Measurements from ENCODE around the gene PDE6A. TPM values are rescaled to one million over a fixed set of nuclear protein-coding genes. Genes with fewer than 3 reads are reported as not detected.
A peak's percentile ranks its signal among the peaks of the same experiment; 100 is the strongest.
"Not testable (repeated sequence)": the region's sequence is repeated elsewhere in the genome, so short reads cannot be mapped to it uniquely, and the experiment has no call there.

Gene PDE6A
- total RNA-seq, 1 experiment from 2014 or later, result 0.12 TPM

- no peak for DNase-seq (ENCODE audit: low read depth)
Observed at GRCh38 chr5:149865746-149866145, 78.8 kb downstream of the PDE6A start.

- DNase-seq (ENCODE audit: low read depth), result no peak
Observed at GRCh38 chr5:149863830-149864229, 80.8 kb downstream of the PDE6A start.

GRCh38 chr5:149863176-149863575 is 81.4 kb downstream of the PDE6A start:
- no peak for DNase-seq (ENCODE audit: low read depth)

- peak; percentile 42 for DNase-seq (ENCODE audit: low read depth)
Observed at GRCh38 chr5:149860801-149861322, 83.7 kb downstream of the PDE6A start.

GRCh38 chr5:149859746-149860145 is 84.8 kb downstream of the PDE6A start:
- DNase-seq (ENCODE audit: low read depth), result no peak

GRCh38 chr5:149858481-149858880 is 86.1 kb downstream of the PDE6A start:
- not testable (repeated sequence) for DNase-seq (ENCODE audit: low read depth)

GRCh38 chr5:149857499-149857898 is 87.1 kb downstream of the PDE6A start:
- DNase-seq (ENCODE audit: low read depth), result peak; percentile 75

- DNase-seq (ENCODE audit: low read depth), result peak; percentile 69
Observed at GRCh38 chr5:149855366-149855765, 89.2 kb downstream of the PDE6A start.

GRCh38 chr5:149854866-149855265 is 89.7 kb downstream of the PDE6A start:
- DNase-seq (ENCODE audit: low read depth), result no peak

- DNase-seq (ENCODE audit: low read depth), result no peak
Observed at GRCh38 chr5:149853701-149854100, 90.9 kb downstream of the PDE6A start.

- no peak for DNase-seq (ENCODE audit: low read depth)
Observed at GRCh38 chr5:149853331-149853648, 91.3 kb downstream of the PDE6A start.

- peak; percentile 65 for DNase-seq (ENCODE audit: low read depth)
Observed at GRCh38 chr5:149852641-149853330, 91.8 kb downstream of the PDE6A start.

- DNase-seq (ENCODE audit: low read depth), result no peak
Observed at GRCh38 chr5:149851211-149851610, 93.4 kb downstream of the PDE6A start.

GRCh38 chr5:149849966-149850910 is 94.4 kb downstream of the PDE6A start:
- no peak for DNase-seq (ENCODE audit: low read depth)

- DNase-seq (ENCODE audit: low read depth), result no peak
Observed at GRCh38 chr5:149849280-149849965, 95.2 kb downstream of the PDE6A start.

GRCh38 chr5:149847611-149848010 is 97.0 kb downstream of the PDE6A start:
- DNase-seq (ENCODE audit: low read depth), result no peak

GRCh38 chr5:149846021-149846420 is 98.6 kb downstream of the PDE6A start:
- no peak for DNase-seq (ENCODE audit: low read depth)

- DNase-seq (ENCODE audit: low read depth), result no peak
Observed at GRCh38 chr5:149845601-149846000, 99.0 kb downstream of the PDE6A start.

GRCh38 chr5:149841851-149842793 is 102.5 kb downstream of the PDE6A start:
- DNase-seq (ENCODE audit: low read depth), result no peak

GRCh38 chr5:149840226-149840825 is 104.3 kb downstream of the PDE6A start:
- no peak for DNase-seq (ENCODE audit: low read depth)

- no peak for DNase-seq (ENCODE audit: low read depth)
Observed at GRCh38 chr5:149839761-149840160, 104.8 kb downstream of the PDE6A start.
